HG02885 (cell line): Measurements from ENCODE around the gene TPRG1L.

Experiments used
- ATAC-seq: cut with Tn5 transposase; IDR thresholded peaks from one replicate; pipeline ENCODE4 v1.9.1; 2021; ENCODE audit warnings: mild to moderate bottlenecking; ENCODE audit not compliant: unreplicated experiment, poor library complexity

TPRG1L gene

GRCh38 chr1:3676581-3677470, 52.0 kb downstream of the TPRG1L start:
- peak; percentile 67 for ATAC-seq

- ATAC-seq: peak; percentile 4
Measured at GRCh38 chr1:3677484-3677883, 52.7 kb downstream of the TPRG1L start.

GRCh38 chr1:3678361-3679097, 53.7 kb downstream of the TPRG1L start:
- ATAC-seq: no peak

- ATAC-seq: no peak
Measured at GRCh38 chr1:3679098-3679555, 54.3 kb downstream of the TPRG1L start.
